Measurements from ENCODE around the gene DEDD.
"Not testable (repeated sequence)": the region's sequence is repeated elsewhere in the genome, so short reads cannot be mapped to it uniquely, and the experiment has no call there.

The DEDD gene

DNA sequence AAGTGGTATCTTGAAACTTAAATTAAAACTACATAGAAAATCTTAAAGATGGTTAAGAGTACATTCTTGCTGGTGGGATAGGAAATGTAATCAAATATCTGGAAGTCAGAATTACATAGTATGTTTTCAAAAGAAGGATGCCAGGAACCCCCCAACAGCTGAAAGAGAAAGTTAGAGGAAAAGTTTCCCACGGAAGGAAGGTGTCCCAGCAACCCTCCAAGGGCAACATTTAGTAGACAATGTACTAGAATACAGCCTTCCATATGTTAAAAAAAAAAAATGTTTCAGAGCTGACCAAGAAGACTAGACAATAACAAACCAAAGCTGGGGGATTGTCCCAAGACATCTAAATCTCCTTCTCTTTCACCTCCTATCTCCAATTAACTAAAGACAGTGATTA is 2.2 kb downstream of the DEDD start:
- no peak for DNase-seq (ENCODE audit: low read depth in 1 of 2, low spot score in 1 of 2)

DNA sequence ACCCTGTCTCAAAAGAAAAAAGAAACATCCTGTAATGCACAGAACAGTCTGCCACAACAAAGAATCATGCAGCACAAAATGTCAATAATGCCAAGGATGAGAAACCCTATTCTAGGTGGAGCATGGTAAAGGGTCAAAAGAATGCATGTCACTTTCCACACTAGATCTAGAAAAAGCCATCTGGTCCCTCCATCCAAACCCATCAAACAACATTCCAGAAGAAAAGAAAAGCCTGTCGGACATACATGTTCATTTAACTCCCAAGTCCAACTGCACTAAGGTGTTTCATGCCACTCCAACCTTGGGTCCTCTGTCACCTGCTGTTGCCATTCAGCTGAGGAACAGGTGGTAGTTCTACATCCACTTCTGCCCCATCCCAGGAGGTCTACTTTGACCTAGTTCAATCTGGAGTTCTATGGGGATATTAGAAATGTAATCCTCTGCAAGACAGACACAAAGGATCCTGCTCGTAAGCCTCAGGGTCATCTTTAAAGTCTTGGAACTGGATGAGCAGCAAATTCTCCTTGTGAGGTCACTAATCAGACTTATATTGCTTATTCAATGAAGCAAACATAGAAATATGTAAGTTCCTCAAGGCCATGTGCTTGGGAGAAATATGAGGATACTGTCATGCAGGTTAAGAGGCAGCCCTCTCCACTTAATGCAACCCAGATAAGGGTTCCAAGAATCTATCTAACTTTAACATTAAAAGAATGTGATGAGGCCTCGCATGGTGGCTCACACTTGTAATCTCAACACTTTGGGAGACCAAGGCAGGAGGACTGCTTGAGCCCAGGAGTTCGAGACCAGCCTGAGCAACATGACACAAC is 3.7 kb downstream of the DEDD start:
- no peak for DNase-seq (ENCODE audit: low read depth in 1 of 2, low spot score in 1 of 2)

DNA sequence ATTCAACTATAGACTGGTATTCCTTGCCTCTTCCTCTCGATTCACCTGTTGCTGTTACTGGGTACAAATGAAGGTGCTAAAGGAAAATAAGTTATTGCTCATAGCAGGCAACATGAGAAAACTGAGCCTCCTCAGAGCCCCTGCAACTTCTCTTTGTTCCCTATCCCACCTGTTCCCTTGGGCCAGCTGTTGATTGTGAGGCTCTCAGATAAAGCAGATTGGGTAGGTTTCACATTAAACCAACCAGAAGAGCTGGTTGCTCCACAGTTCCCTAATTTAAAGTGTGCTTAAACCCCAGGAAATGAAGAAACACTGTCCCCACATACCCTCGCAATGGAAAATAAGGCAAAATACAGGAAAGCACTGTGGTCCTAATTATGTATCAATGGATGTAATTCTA is 4.8 kb downstream of the DEDD start:
- no peak for DNase-seq (ENCODE audit: low read depth in 1 of 2, low spot score in 1 of 2)

DNA sequence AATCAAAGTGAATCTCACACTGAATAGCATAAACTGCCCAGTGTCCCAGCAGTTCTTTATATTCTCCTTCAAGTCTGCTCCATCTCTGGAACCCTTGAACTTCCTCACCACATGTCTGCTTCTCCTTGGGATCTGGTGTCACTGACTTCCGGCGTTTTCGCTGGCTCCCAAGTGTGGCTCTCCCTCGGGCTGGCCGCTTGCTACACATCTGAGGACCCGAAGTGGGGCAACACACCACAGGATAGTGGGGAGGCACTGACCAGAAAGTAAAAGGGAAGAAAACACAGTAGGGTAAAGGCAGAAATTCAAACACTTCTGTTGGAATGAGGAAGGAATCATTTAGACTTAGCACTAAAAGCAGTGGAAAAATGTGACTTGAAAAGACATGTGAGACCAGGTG is 9.5 kb downstream of the DEDD start:
- no peak for DNase-seq (ENCODE audit: low read depth in 1 of 2, low spot score in 1 of 2)

DNA sequence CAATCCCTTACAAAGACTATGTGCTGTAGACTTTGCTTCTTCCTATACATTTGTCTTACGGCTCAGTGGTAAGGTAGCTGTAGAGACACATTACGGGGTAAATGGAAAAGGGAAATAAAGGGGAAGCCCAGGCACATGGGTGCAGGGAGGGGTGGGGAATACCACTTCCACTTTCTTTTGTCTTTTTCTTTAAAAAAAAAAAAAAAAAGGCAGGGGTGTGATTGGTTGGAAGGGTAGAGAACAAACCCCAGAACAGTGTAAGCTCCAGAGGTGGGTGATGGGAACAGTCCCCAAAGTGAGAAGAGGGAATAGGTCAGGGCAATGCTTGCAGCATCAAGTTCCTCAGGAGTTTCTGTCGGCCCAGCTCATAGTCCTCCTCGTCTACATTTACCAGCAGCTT is 10.6 kb downstream of the DEDD start:
- DNase-seq (ENCODE audit: low read depth in 1 of 2, low spot score in 1 of 2): no peak

DNA sequence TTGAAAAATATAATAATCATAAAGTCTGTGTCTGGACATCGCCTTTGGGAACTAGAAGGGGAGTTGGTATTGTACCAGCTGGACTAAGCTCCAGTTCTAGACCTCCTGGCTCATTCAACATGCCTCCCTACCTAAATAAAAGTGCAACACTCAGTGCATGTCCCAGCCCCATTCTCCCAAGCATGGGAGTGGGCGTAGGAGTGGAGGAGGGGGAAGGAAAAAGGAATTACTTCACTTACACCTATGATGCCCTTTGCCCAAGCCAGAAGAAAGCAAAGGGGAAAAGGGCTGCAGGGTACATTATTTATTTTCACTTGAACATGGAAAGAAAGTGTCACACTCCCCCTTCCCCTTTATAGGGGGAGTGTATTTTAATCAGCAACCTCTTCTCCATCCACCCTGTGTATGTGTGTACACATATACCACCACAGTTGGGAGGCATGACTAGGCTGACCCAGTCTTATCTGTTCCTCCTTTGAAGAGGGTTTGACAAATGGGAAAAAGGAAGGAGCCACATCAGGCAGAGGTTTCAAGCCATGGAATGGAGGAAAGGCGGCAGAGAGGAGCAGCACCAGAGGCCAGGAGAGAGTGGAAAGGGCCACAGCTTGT is 11.3 kb downstream of the DEDD start:
- no peak for DNase-seq (ENCODE audit: low read depth in 1 of 2, low spot score in 1 of 2)

DNA sequence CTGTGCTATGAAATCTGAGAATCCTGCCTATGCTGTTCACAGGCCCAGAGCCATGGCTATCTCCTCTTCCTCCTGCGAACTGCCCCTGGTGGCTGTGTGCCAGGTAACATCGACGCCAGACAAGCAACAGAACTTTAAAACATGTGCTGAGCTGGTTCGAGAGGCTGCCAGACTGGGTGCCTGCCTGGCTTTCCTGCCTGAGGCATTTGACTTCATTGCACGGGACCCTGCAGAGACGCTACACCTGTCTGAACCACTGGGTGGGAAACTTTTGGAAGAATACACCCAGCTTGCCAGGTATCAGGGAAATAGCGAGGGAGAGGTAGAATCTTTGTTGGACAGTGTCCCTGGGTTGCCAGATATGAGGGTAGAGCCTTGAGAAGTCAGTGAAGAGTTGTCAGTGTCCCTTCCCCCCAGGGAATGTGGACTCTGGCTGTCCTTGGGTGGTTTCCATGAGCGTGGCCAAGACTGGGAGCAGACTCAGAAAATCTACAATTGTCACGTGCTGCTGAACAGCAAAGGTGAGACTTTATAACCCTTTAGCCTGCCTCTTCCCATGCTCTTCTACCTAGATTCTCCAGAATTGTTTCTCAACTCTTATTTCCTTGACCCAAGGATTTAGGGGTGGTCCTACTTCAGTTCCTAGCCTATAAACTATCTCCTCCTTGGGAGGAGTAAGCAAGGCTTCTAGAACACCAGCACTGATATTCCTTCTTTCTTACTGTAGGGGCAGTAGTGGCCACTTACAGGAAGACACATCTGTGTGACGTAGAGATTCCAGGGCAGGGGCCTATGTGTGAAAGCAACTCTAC is 13.2 kb downstream of the DEDD start:
- DNase-seq (ENCODE audit: low read depth in 1 of 2, low spot score in 1 of 2): no peak

DNA sequence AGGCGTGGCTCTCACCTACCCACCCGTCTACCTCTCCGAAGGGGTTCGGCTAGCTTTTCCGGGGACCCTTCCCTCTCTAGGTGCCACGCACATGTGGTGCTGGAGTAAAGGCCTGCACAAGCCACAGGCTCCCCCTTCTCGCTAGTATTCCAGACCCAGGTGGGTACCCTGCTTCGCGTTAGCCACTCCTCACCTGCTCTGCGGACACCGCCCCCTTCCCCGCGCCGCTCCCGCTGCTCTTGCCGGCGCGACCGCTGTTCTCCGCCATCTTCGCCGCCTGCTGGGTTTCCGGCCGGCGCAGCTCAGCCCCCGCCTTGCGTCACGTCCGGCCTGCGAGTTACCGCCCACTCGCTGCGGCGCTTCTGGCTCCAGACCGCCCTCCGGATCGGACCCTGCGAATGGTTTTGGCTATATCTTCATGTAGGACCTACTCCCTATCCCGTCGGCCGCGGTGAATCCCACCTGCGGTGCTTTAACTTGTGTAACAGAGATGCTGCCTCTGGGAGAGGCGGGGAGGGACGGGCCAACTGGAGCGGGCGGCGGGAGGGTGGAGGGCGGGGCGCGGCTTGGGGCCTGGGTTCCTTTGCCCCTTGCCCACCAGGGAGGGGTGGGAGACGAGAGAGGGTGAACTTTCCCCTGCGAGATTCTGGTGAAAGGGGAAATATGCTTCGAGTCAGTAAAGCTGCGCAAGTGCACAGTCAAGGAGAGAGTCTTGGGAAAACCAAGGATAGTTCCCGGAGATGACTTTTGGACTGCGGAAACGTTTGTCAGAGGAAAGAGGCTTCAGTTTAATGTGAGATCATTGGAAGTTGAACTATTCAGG is 14.5 kb downstream of the DEDD start, which contains the start of the genes NIT1 and PFDN2:
Gene NIT1, plus strand, starts transcription at position 347 of the 823 bp plus-strand sequence. Its CDS starts 72 bp downstream, at position 419.
Gene PFDN2, minus strand, starts transcription at position 279 of the 823 bp plus-strand sequence. Its CDS starts 11 bp downstream, at position 268.
- DNase-seq (ENCODE audit: low read depth in 1 of 2, low spot score in 1 of 2): peak; percentile 61 to 78

DNA sequence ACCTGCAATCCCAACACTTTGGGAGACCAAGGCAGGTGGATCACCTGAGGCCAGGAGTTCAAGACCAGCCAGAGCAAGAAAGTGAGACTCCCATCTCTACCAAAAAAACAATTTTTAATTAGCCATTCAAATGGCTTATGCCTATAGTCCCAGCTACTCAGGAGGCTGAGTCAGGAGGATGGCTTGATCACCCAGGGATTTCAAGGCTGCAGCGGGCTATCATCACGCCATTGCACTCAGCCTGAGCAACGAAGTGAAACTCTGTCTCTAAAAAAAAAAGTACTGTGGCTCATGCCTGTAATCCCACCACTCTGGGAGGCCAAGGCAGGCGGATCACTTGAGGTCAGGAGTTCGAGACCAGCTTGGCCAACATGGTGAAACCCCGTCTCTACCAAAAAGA is 16.5 kb downstream of the DEDD start:
- DNase-seq (ENCODE audit: low read depth in 1 of 2, low spot score in 1 of 2): not testable (repeated sequence)

DNA sequence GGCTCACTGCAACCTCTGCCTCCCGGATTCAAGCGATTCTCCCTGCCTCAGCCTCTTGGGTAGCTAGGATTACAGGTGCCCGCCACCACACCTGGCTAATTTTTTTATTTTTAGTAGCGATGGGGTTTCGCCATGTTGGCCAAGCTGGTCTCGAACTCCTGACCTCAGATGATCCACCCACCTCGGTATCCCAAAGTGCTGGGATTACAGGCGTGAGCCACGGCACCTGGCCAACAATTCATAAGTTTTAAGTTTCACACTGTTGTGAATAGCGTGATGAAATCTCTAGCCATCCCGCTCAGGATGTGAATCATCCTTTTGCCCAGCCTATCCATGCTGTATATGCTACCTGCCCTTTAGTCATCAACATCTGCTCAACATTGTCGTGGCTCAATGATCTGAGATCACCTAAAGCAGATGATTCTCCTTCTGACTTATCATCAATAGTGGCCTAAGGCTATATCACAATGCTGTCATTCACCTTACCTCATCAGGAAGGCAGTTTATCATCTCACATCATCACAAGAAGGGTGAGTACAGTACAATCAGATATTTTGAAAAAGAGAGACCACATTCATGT is 17.2 kb downstream of the DEDD start:
- DNase-seq (ENCODE audit: low read depth in 1 of 2, low spot score in 1 of 2): no peak

DNA sequence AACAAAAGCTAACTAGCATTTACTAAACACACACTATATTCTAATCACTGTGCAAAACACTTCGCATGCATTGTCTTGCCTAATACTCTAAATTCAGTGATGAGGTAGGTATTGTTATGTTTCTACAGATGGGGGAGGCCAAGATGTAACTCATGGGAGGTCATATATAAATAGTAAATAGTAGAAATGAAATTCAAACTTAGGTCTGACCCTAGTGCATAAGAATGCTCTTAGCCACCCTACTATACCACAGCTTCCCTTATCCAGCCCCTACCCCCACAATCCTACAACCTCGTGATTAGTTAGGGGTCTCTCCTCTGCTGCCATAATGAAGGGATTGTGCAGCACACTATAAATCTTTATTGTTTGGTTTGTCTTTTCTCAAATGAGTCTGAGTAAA is 17.9 kb downstream of the DEDD start:
- no peak for DNase-seq (ENCODE audit: low read depth in 1 of 2, low spot score in 1 of 2)

DNA sequence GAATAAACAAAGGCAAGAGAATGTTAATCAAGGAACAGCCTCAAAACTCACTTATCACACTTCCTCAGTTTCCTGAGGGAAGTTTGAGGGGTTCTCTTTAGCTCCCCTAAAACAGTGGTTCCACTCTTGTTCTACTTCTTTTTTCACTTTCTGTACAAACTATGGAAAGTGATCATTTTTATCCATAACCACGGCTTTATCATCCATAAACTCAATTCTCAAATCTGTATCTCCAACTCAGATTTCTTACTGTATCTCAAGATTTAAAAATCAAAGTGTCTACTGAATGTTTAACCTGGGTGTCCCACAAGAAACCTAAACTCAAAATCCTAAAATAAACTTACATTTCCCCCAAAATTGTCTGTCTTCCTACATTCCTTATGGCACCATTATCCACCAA is 18.6 kb downstream of the DEDD start:
- no peak for DNase-seq (ENCODE audit: low read depth in 1 of 2, low spot score in 1 of 2)

DNA sequence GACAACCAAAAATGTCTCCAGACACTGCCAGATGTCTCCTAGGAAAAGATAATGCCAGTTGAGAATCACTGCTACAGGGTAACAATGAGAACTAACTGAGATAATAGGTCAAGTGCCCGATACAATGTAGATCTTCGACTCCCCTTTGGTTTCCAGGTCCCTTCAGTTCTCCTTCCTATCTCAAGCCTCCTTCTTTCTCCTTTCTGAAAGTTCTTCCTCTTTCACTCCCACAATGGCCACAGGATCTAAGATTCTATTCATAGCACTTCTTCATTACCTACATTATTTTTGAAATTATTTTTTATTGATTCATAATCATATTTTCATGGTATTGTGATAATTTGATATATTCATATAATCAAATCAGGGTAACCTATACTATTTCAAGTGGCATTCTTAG is 20.9 kb downstream of the DEDD start:
- no peak for DNase-seq (ENCODE audit: low read depth in 1 of 2, low spot score in 1 of 2)

DNA sequence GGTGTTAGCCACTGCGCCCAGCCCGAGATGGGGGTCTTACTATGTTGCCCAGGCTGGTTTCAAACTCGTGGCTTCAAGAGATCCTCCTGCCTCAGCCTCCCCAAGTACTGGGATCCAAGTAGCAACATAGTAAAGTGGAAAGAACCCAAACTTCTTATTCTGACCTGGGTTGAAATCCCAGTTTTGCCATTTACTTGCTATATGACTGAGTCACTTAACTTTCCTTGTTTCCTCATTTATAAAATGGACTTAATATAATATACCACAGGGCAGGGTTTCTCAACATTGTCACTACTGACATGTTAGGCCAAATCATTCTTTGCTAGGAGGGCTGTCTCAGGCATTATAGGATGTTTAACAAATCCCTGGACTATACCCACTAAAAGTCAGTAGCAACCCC is 21.4 kb downstream of the DEDD start:
- no peak for DNase-seq (ENCODE audit: low read depth in 1 of 2, low spot score in 1 of 2)

DNA sequence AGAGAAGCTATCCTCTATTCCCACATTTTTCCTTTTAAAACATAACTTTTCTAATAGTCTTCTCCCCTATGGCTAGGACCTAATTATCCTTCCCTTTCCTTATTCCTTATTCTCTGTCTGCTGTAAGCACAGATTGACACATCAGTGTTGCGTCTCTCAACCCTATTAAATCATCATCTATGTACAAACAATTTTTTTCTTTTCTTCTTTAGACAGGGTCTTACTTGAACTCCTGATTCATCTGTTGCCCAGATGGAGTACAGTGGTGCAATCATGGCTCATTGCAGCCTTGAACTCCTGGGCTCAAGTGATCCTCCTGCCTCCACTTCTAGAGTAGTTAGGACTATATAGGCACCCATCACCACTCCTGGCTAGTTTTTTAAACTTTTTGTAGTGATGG is 26.0 kb downstream of the DEDD start:
- DNase-seq (ENCODE audit: low read depth in 1 of 2, low spot score in 1 of 2): no peak

DNA sequence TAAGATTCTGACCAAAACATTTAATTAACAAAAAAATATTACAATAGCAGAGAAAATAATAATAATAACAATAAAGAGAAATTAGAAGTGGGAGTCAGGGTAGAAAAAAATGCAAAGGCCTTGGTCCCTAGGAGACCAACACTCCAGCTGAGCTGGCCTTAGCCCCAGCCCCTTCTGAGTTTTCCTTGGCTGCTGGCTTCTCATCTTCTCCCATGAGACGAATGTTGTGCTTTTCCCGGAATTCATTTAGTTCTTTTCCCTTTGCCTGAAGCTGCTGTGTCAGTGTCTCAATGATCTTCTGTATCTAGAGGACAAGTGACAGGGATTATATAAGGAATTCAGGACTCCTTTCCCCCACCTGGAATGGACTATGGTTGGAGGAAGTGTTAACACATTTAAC is 31.9 kb downstream of the DEDD start:
- DNase-seq (ENCODE audit: low read depth in 1 of 2, low spot score in 1 of 2): no peak

DNA sequence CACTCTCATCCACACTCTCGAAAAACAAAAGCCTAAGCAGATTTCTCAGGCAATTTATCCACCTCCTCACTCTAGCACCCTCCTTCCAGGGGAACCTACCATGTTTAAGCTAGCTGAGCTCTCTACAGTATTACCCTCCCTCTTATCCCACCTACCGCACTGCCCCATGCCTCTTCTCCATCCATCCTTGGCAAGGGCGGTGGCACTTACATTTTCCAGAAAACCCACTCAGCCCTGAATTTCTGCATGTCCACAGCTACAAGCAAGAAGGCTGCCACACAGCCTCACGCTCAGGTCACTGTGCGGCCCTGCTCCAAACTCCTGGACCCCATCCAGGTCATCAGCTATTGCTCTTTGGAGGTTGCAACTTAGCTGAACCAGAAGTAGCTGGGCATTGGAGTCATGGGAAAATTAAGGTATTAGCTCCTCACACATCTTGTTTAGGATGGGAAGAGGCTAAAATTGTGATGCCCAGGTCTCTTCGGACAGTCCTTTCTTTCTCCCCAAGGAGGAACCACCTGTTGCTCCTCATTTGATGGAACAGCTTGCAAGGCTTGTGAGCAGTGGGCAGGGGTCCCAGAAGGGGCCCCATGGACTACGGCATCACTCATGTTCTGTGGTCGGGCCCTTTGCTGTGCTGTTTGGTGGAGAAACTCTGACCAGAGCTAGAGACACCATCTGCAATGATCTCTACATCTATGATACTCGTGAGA is 33.2 kb downstream of the DEDD start:
- DNase-seq (ENCODE audit: low read depth in 1 of 2, low spot score in 1 of 2): no peak

DNA sequence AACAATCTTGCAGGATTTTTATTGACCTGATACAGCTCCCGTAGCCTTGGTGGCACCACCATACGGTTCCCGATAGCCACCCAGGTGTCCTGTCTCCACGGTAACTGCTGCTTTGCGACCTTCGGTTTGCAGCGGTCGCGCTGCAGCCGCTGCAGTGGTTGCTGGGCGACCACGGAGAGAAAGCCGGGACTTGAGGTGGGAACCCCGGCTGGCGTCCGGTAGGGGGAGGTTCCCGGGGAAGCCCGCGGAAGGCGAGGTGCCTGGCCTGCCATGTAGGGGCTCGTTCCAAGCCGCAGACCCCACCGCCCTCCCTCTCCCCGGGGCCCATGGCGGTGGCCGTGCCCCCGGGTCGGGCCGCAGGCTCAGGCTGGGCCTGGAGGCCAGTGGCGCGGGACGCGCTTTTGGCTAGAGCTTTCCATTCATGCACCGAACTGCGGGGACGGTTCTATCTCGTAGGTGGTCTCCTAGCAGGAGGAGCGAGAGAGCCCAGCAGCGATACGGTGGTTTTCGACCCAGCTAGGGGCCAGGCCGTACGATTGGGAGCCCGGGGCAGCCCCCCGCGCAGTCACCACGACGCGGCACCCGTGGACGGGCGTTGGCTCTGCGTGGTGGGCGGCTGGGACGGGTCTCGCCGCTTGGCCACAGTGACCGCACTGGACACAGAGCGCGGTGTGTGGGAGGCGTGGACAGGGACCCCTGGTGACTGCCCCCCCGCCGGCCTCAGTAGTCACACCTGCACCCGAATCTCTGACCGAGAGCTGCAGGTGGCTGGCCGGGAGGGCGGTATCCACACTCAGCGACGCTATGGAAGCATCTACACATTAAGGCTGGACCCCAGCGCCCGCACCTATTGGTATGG is 34.0 kb downstream of the DEDD start, which contains the start of gene KLHDC9:
Gene KLHDC9, plus strand, starts transcription at position 152 of the 859 bp plus-strand sequence. Its CDS starts 175 bp downstream, at position 327.
- DNase-seq (ENCODE audit: low read depth in 1 of 2, low spot score in 1 of 2): peak; percentile 36

DNA sequence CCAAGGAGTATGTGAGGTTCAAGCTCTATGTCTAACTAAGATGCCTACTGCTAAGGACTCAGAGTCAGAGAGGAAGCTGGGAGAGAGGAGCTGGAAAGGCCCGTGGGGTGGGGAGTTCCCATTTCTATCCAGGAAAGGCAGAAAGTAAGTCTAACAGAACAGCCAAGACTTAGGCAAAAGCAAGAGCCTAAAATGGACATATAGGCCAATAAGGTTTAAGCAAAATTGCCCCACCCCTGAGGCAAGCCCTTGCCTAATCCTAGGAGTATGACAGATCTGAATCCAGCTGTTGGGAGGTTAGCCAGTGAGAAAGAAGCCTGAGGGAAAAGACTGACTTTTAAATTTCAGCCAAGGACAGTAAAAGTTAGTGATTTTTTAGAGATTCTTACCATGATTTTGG is 35.9 kb downstream of the DEDD start:
- no peak for DNase-seq (ENCODE audit: low read depth in 1 of 2, low spot score in 1 of 2)
